Mesenchymal stem cell (in vitro differentiated cells and primary cell): ENCODE measurements around the gene IWS1. TPM values are rescaled to one million over a fixed set of nuclear protein-coding genes. Genes with fewer than 3 reads are reported as not detected.

Experiments
- small RNA-seq: library from polyadenylated mRNA; stranded (forward); fragments of <200 nt; extraction: miRNeasy Mini kit (QIAGEN cat#:217004); gene quantifications from one replicate; pipeline ENCODE3, GENCODE V24; 2013; ENCODE audit warnings: low read depth

IWS1 gene

Small RNA genes within 50 kb of the gene (small RNA-seq; reads per million reads assigned to genes)
- not detected for gene RNU4-48P
